ENCODE measurements around the gene ZNF655. TPM values are rescaled to one million over a fixed set of nuclear protein-coding genes. Genes with fewer than 3 reads are reported as not detected.
A peak's percentile ranks its signal among the peaks of the same experiment; 100 is the strongest.

Gene ZNF655
- total and polyA plus RNA-seq, 2 of the 4 experiments (the other 2 are of a cell fraction), result 49.6 to 54.7 TPM

GRCh38 chr7:99579956-99580777 lies 21.7 kb downstream of the ZNF655 start:
- H3K23ac ChIP-seq (ENCODE audit: low read depth, low read length), result peak overlapping the region; percentile 81
- H3K9ac ChIP-seq (ENCODE audit: low read depth, low read length), result peak overlapping the region; percentile 69
- peaks cover 4% of the 10 kb centered on the region; the same call in 1 of the 2 replicates for H3K4me1 ChIP-seq (ENCODE audit: control insufficient read depth, insufficient read depth, low read length)
- POLR2A ChIA-PET (ENCODE audit: unreplicated experiment), result no interaction called here
- no peaks in the 10 kb centered on the region for H3K36me3 ChIP-seq (ENCODE audit: control insufficient read depth, insufficient read depth, low read length)
- H2BK20ac ChIP-seq (ENCODE audit: low read depth, low read length), result 0 out of 2 replicates have a peak overlapping the region, but pooled peaks have one; percentile 34
- CTCF ChIA-PET, result interaction anchor here (0.8 to 1.0 kb wide), 2 partner anchors 36 to 55 kb away, joined by 3 to 4 read pairs; no protein-coding TSS in a partner anchor
- H4K91ac ChIP-seq (ENCODE audit: insufficient read depth, low read depth, low read length), result peak overlapping the region; percentile 49; the same call in 1 of the 2 replicates
- in situ Hi-C loops (cut with MboI; ENCODE audit: low sequenced_read_pairs), result no loop called here
- H4K5ac ChIP-seq (ENCODE audit: low read depth, low read length), result peak overlapping the region; percentile 86
- peak overlapping the region; percentile 96 for H2AFZ ChIP-seq (replicated peaks; ENCODE audit: low read length, poor library complexity)
- H3K4ac ChIP-seq (ENCODE audit: low read depth, low read length), result peak overlapping the region; percentile 78
- DNase-seq (peak; percentile 23), ATAC-seq (ENCODE audit: low read depth) (peak; percentile 76)
- peak overlapping the region; percentile 54 to 85; a peak in 3 of 4 replicates for H4K8ac ChIP-seq (ENCODE audit: low read depth in 2 of 2, low read length in 2 of 2)
- no peak overlapping the region for H3K56ac ChIP-seq (ENCODE audit: extremely low read depth, insufficient read depth, low read length)
- H2AK9ac ChIP-seq (replicated peaks; ENCODE audit: low read depth, low read length, poor library complexity), result peak overlapping the region; percentile 10
- no peak overlapping the region for H2BK5ac ChIP-seq (ENCODE audit: low read depth, low read length, poor library complexity, severe bottlenecking)
- H3K9me3 ChIP-seq (ENCODE audit: control insufficient read depth, insufficient read depth, low read length), result no peaks in the 10 kb centered on the region
- no peaks in the 10 kb centered on the region for H3K9me1 ChIP-seq (ENCODE audit: insufficient read depth, low read length)
- H3K4me3 ChIP-seq (ENCODE audit: insufficient read depth, low read depth, low read length), result peak overlapping the region; percentile 68
- no peak overlapping the region for H2BK15ac ChIP-seq (ENCODE audit: low read depth, low read length)
- H2AK5ac ChIP-seq (ENCODE audit: low read depth, low read length), result peak overlapping the region; percentile 15; the same call in 1 of the 2 replicates
- H3K4me2 ChIP-seq (ENCODE audit: low read depth, low read length), result peak overlapping the region; percentile 98
- peak overlapping the region; percentile 54; the same call in 1 of the 2 replicates for H3K18ac ChIP-seq (ENCODE audit: low read depth, low read length)
- intact Hi-C loops (cut with micrococcal nuclease), result no loop called here
- no TSS peak for BruUV-seq (replicated peaks)
- no peaks in the 10 kb centered on the region for H3K27me3 ChIP-seq (ENCODE audit: control insufficient read depth, insufficient read depth, low read length)
- TF ChIP-seq CHD1 (IDR thresholded peaks at IDR 0.05; ENCODE audit: low read depth, low read length), result no peak
- TF ChIP-seq RAD21 (IDR thresholded peaks at IDR 0.05; ENCODE audit: low read length), result peak; percentile 53
- TF ChIP-seq CTCF (conservative IDR thresholded peaks at IDR 0.05; ENCODE audit: low read depth, low read length), result peak; percentile 49
- TF ChIP-seq POLR2A (IDR thresholded peaks at IDR 0.05; ENCODE audit: low read depth, low read length), result no peak
- H3K27ac ChIP-seq (ENCODE audit: insufficient read depth, low read length), result no peak overlapping the region; the same call in 1 of the 2 replicates
- peak overlapping the region; percentile 64; the same call in 1 of the 2 replicates for H2BK120ac ChIP-seq (ENCODE audit: low read depth, low read length)
- WGBS, 2 experiments (ENCODE audit: extremely low coverage in 2 of 2, insufficient read length in 1 of 2), result 2% methylated on average over 7 of the region's 54 CpGs; no CpG with 5 or more reads in 1 of the 2 experiments
- dilution Hi-C loops (cut with HindIII; ENCODE audit: low sequenced_read_pairs, unreplicated experiment), result no loop called here
- peak overlapping the region; percentile 72 for H3K14ac ChIP-seq (replicated peaks; ENCODE audit: low read depth, low read length)
- H3K79me1 ChIP-seq (ENCODE audit: low read depth in 1 of 2, low read length in 2 of 2), result peaks cover 7 to 14% of the 10 kb centered on the region in 2 experiments
- peaks cover 4% of the 10 kb centered on the region; the same call in 1 of the 2 replicates for H4K20me1 ChIP-seq (ENCODE audit: insufficient read depth, low read length)

Measured in IMR-90 (cell line).